ENCODE results near the gene PCDHGC3. TPM values are rescaled to one million over a fixed set of nuclear protein-coding genes. Genes with fewer than 3 reads are reported as not detected.

The PCDHGC3 gene
- total and polyA plus RNA-seq, 8 donors: 65.4 to 152 (median 118) TPM

DNA sequence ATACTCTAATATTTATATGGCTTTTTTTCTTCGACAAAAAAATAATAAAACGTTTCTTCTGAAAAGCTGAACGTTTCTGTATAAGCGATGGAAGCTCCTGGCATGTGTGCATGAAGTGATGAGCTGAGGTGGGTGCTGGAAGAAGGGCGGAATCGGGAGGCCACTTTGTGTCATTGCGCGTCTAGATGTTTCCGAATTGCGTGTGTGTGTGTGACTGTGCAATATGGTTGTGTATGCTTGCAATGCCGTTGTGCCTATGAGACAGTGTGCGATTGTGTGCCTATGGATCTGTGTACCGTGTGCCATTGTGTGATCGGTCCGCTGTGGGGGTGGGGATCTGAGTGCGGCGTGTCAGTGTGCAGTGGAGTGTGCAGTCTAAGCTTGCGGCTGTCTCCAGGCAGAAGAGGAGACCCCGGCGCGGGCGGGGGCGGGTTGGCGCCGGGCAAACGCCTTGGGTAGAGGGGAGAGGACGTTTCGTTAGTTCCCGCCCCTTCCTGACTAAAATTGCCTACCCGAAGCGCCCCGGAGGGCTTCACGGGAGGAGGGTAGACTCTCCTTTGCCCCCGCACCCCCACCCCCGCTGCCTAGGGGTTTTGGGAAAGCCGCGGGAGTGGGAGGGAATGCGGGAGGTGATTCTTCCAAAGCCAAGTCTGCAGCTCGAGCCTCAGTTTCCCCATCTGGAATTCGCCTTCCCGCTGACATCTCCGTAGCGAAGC lies 37.3 kb downstream of the PCDHGC3 start:
- peak overlapping the region; percentile 31 to 49 for H3K4me3 ChIP-seq
- peaks cover 0 to 9% of the 10 kb centered on the region in 2 donors for H3K27me3 ChIP-seq
- ATAC-seq (peak; percentile 29), DNase-seq (peak in 2 of 4 donors; percentile 59 to 80)
- no peak for TF ChIP-seq CTCF (IDR thresholded peaks at IDR 0.05)
- H3K27ac ChIP-seq: peak overlapping the region; percentile 83 to 87
- H3K36me3 ChIP-seq: peaks cover 0 to 50% of the 10 kb centered on the region in 2 donors
- intact Hi-C loops (cut with DNase I): no loop called here
- H3K4me1 ChIP-seq: peaks cover 25 to 81% of the 10 kb centered on the region in 2 donors
- no peaks in the 10 kb centered on the region for H3K9me3 ChIP-seq

- Histone ChIP-seq H3K4me1 (peaks cover 25 to 81% of the 10 kb centered on the region in 2 donors), H3K36me3 (peaks cover 0 to 57% of the 10 kb centered on the region in 2 donors)
- intact Hi-C loops (cut with DNase I): no loop called here
These were observed 38.0 kb downstream of the PCDHGC3 start for GRCh38 chr5:141513627-141514329.

DNA sequence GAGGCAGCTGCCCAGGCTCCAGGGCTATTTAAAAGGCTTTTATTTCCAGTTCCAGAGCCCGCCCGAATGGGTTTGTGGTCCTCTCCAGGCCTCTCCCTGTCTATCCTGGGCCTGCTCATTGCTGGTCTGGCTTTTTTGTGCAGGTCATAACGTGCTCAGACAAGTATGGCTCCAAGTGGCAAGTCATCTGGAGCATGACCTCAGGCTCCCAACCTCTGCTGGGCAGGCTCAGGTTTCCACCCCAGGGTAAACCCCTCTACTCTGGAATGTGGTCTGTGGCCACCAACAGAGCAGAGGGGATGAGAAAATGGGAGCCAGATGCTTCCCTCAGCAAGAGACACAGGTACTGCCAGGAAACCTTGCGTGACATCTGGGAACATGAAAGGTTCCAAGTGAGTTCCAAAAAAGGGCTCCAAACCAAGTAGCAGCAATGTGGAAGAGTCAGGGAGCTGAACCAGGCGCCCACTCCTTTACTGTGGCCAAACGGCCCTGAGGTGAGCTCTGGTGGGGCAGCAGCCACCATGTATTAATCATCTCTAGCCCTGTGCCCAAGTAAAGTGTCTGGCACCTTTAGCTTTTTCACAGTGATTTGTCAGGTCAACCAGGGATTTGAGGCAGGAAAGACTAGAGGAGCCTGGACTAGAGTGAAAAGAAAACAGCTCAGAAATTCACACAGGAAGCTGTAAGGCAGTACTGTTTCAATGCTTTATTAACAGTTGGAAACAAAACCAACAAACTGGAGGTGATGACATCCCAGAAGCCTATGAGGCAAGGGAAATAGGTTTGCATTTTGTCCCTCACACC lies 38.8 kb downstream of the PCDHGC3 start:
- Histone ChIP-seq H3K9me3 (no peaks in the 10 kb centered on the region), H3K4me1 (peaks cover 21 to 80% of the 10 kb centered on the region in 2 donors), H3K27ac (peak overlapping the region; percentile 83 to 87), H3K36me3 (peaks cover 0 to 64% of the 10 kb centered on the region in 2 donors), H3K4me3 (peak overlapping the region in 1 of 2 donors; percentile 49), H3K27me3 (no peaks in the 10 kb centered on the region)
- ATAC-seq (no peak), DNase-seq (no peak)
- intact Hi-C loops (cut with DNase I): no loop called here
- no peak for TF ChIP-seq CTCF (IDR thresholded peaks at IDR 0.05)

More at GRCh38 chr5:141513627-141514329, 38.0 kb downstream of the PCDHGC3 start:
- TF ChIP-seq CTCF (IDR thresholded peaks at IDR 0.05): no peak
- peak overlapping the region; percentile 83 to 87 for H3K27ac ChIP-seq
- peak; percentile 78 to 87 (median 84) for DNase-seq
- ATAC-seq: peak; percentile 57
- no peaks in the 10 kb centered on the region for H3K9me3 ChIP-seq
- peaks cover 0 to 6% of the 10 kb centered on the region in 2 donors for H3K27me3 ChIP-seq
- peak overlapping the region; percentile 31 to 49 for H3K4me3 ChIP-seq

DNA sequence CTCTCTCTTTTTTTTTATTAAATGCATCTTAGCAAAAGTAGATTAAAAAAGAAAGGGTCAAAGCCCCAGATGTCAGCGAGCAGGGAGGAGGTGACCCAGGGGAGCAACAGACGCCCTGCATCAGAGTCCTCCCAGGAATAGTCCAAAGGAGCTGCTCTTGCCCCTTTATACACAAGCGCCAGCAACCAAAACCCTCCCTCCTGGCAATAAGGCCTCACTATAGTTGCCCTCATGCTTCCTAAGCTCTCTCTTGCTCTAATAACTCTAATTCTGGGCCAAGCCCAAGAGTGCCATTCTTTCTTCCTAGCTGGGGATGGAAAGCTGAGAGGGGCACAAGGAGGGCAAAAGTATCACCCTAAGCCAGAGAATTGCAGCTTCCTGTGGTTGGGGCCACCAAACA lies 39.4 kb downstream of the PCDHGC3 start:
- ATAC-seq (no peak), DNase-seq (no peak)
- Histone ChIP-seq H3K9me3 (no peaks in the 10 kb centered on the region), H3K27ac (peak overlapping the region; percentile 83 to 87), H3K36me3 (peaks cover 0 to 64% of the 10 kb centered on the region in 2 donors), H3K4me1 (peaks cover 19 to 80% of the 10 kb centered on the region in 2 donors), H3K27me3 (no peaks in the 10 kb centered on the region), H3K4me3 (no peak overlapping the region)
- intact Hi-C loops (cut with DNase I): no loop called here
- TF ChIP-seq CTCF (IDR thresholded peaks at IDR 0.05): no peak

Data from left lung (tissue), 10 donors.